NCI-H1694 (cell line): Measurements from ENCODE around the gene CHRNA4.
"Not testable (repeated sequence)": the region's sequence is repeated elsewhere in the genome, so short reads cannot be mapped to it uniquely, and the experiment has no call there.

Experiments
- DNase-seq: peaks from one replicate; lab custom pipeline; 2025; lab: John Stamatoyannopoulos, UW

CHRNA4 gene

GRCh38 chr20:63308218-63308911 is 52.8 kb downstream of the CHRNA4 start:
- no peak for DNase-seq

- no peak for DNase-seq
Measured at GRCh38 chr20:63307538-63308217, 53.5 kb downstream of the CHRNA4 start.

GRCh38 chr20:63306673-63307537 is 54.2 kb downstream of the CHRNA4 start:
- no peak for DNase-seq

- DNase-seq: not testable (repeated sequence)
Measured at GRCh38 chr20:63305933-63306672, 55.0 kb downstream of the CHRNA4 start.

- DNase-seq: no peak
Measured at GRCh38 chr20:63305393-63305792, 55.8 kb downstream of the CHRNA4 start.

- DNase-seq: no peak
Measured at GRCh38 chr20:63303095-63303666, 58.0 kb downstream of the CHRNA4 start.

- no peak for DNase-seq
Measured at GRCh38 chr20:63301671-63302070, 59.5 kb downstream of the CHRNA4 start.

- no peak for DNase-seq
Measured at GRCh38 chr20:63298731-63299312, 62.3 kb downstream of the CHRNA4 start.

- no peak for DNase-seq
Measured at GRCh38 chr20:63297796-63298572, 63.2 kb downstream of the CHRNA4 start.

- DNase-seq: no peak
Measured at GRCh38 chr20:63297371-63297781, 63.8 kb downstream of the CHRNA4 start.

- no peak for DNase-seq
Measured at GRCh38 chr20:63296531-63297299, 64.4 kb downstream of the CHRNA4 start.

- no peak for DNase-seq
Measured at GRCh38 chr20:63295846-63296245, 65.3 kb downstream of the CHRNA4 start.

GRCh38 chr20:63295422-63295821 is 65.7 kb downstream of the CHRNA4 start:
- DNase-seq: no peak

GRCh38 chr20:63295018-63295417 is 66.1 kb downstream of the CHRNA4 start:
- DNase-seq: no peak

- no peak for DNase-seq
Measured at GRCh38 chr20:63294536-63294900, 66.6 kb downstream of the CHRNA4 start.

GRCh38 chr20:63293871-63294535 is 67.1 kb downstream of the CHRNA4 start:
- DNase-seq: no peak

GRCh38 chr20:63293456-63293855 is 67.7 kb downstream of the CHRNA4 start:
- DNase-seq: no peak
